Fibroblast of gingiva (primary cell): Measurements from ENCODE around the gene NEURL1.

Experiments
- DNase-seq: peaks from one replicate; pipeline ENCODE4 v3.0.0-alpha.2; 2011; ENCODE audit warnings: low read depth

Gene NEURL1

DNA sequence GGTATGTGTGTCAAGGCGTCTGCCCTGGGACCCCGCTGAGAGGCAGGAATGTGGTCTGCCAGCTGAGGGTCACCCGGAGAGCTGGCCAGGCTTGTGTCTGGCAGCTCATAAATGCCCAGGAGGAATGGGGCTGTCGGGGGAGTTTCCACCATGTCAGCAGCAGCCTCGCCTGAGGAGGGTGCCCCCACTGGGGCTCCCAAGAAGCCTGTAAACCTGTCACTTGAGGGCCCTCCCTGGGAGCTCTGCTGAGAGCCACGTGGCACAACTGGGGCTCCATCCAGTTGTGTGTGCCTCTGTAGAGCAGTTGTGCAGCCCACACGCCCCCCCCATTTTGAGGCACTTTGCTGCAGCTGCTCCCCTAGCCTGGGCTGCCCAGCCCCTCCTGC lies 70.6 kb downstream of the NEURL1 start:
- DNase-seq: no peak

GRCh38 chr10:103564776-103565520 lies 71.4 kb downstream of the NEURL1 start:
- no peak for DNase-seq

- DNase-seq: no peak
Observed at GRCh38 chr10:103566536-103566935, 73.0 kb downstream of the NEURL1 start.

GRCh38 chr10:103568505-103568904 lies 75.0 kb downstream of the NEURL1 start:
- DNase-seq: no peak

- no peak for DNase-seq
Observed at GRCh38 chr10:103569896-103570295, 76.4 kb downstream of the NEURL1 start.

- DNase-seq: no peak
Observed at GRCh38 chr10:103570844-103571655, 77.5 kb downstream of the NEURL1 start.

DNA sequence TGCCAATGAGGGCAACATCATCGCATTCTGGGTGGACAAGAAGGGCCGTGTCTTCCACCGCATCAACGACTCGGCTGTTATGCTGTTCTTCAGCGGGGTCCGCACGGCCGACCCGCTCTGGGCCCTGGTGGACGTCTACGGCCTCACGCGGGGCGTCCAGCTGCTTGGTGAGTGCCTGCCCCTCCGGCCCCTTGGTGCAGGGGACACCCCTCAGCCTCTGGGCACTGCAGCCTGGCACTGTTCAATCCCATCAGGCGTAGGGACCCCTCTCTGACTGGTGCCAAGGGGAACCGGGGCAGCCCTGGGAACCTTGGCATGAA lies 78.1 kb downstream of the NEURL1 start:
- no peak for DNase-seq

GRCh38 chr10:103572347-103573204 lies 79.1 kb downstream of the NEURL1 start:
- DNase-seq: no peak

DNA sequence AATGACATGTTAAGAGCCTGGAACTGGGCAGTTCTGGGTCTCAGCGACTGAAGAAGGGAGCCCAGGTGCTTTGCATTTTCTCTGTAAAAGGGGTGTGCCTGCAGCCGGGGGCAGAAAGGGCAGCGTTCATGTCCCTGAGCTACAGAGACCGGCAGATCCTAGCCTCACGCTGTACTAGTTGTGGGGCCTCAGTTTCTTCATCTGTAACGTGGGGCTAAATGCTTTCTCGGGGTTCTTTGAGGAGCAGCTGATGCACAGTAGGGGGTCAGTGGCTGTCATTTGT lies 79.6 kb downstream of the NEURL1 start:
- DNase-seq: no peak

DNA sequence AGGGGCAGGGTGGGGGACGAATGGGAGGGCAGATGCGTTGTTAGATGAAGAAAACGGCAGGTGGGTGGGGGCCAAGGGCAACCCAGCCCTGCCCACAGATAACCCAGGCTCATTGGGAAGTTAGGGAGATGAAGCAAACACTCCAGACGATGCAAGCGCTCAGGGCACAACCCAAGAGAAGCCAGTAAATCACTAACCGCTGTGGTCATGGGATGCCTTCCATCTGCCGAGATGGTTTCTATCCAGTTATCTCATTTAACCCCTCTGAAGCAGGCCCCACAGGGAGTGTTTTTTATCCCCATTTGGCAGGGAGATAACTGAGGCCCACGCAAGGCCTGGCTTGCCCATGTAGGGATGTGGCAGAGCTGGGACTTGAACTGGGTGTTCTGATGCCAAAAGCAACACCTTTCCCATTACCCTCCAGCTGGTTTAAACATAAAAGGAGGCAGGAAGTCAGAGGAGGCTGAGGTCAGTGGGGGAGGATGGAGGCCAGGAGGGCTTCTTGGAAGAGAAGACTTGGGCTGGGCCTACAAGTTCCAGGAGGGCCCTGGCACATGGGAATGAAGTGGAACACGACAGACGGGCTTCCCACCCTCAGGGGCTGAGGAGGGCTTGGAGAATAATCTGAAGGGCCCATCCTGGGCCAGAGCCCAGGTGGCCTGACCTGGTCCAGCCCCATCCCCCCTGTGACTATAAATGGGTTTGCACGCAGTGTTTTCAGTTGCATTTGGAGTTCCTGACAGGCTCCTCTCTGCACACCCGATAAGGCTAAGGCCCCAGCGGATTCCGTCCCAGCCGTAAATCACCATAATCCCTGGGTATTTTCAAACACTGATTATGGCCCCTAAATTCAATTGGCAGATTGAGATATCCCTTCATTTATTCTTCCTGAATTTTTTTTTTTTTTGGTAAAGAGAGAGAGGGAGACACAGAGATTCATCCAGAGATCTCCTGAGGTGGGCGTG lies 80.9 kb downstream of the NEURL1 start:
- DNase-seq: no peak

- no peak for DNase-seq
Observed at GRCh38 chr10:103575416-103576075, 82.0 kb downstream of the NEURL1 start.

- DNase-seq: no peak
Observed at GRCh38 chr10:103576076-103576471, 82.6 kb downstream of the NEURL1 start.

DNA sequence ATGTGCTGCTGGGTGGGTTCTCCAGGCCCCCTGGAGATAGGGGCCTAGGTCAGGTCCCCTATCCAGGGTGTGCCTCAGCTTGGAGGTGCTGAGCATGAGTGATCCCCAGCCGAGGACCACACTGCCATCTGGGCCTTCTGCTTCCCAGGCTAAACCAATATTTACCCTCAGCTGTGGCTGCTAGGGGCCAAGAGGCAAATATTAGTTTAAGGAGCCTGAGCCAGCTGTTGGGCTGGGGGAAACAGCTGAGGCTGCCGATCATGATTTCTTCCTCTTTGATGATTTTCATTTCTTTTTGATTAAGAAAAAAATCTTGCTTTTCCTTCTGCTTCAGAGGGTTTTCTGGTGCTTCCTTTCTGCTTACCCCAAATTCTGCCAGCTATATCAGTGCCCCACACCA lies 83.4 kb downstream of the NEURL1 start:
- DNase-seq: no peak

- no peak for DNase-seq
Observed at GRCh38 chr10:103578782-103579382, 85.4 kb downstream of the NEURL1 start.

DNA sequence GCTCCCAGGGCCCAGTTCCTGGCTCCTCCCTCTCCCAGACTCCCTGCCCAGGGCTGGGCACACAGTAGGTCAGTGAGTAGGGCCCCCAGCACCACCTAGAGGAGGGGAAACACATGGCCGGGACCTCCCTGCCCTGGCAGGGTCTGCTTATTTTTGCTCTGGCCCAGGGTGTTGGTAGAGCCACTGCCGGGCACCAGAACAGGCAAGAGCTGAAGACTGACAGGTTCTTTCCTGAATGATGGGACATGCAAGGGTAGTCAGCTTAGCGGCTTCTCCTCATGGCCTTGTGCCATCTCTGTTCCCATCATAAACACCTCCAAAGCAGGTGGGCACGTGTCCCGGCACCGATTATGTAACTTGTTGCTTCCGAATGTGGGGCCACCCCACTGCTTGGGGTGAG lies 86.5 kb downstream of the NEURL1 start:
- no peak for DNase-seq

- DNase-seq: no peak
Observed at GRCh38 chr10:103580430-103580829, 86.9 kb downstream of the NEURL1 start.

DNA sequence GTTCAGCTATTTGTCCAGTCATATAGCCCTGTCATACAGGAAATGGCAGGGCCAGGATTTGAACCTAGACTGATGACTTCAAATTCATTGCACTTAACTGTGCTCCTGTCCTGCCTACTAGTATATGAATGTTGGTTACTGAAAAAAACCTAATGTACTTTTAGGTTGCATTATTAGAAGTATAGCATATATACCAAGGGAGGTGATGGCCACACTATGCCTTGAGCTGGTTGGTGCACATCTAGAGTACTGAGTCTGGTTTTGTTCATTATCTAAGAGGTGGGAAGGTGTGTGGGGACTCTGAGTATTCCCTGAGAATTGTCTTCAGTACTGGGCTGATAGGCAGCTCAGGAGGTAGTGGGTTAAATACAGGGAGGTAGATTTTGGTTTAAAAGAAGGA lies 88.0 kb downstream of the NEURL1 start:
- DNase-seq: no peak

DNA sequence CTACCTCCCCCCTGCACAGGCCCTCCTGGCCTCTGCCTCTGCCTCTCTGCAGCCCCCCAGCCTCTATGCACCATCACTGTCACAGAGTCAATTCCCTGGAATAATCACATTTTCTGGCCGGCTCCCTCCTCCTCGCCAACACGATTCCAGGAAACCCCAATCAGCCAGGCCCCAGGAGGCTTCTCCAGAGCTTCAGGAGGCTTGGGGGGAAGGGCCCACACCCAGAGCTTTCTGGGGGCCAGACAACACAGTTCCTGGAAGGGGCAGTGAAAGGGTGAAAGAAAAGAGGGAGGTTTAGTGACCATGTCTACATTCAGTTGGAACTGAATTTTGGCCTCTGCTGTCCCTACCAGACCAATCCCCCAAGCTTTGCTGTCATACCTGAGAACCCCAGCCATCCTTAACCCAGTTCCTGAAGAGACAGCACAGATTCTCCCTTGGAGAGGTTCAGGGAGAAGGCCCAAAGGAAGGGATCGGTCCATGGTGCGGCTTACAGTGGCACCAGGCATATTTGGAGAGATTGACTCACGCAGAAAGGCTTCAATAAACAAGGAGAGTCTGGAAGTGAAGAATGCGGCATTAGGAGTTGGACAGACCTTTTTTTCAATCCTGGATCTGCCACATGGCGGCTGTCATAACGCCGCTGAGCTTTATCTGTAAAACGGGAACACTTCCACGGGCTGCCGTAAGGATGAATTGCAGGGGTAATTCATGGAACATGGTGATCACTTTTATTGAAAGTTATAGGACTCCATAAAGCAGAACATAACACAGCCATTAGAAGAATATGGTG lies 89.0 kb downstream of the NEURL1 start:
- no peak for DNase-seq

DNA sequence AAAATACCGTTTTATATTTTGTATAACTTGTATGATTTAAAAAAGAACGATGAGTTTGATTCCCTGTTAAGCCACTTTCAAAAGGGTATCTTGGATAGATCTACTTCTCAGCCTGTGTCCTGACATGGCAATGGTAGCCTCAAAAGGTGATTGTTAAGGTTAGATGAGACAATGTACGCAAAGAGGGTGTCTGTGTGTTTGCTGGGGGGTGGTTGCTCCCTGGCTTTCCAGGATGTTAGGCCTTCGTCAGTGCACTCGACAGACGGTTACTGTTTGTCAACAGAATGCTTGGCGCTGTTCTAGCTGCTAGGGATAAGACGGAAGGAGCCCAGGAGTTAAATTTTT lies 90.3 kb downstream of the NEURL1 start:
- no peak for DNase-seq
